ENCODE measurements around the gene SLC6A3.
"Not testable (repeated sequence)": the region's sequence is repeated elsewhere in the genome, so short reads cannot be mapped to it uniquely, and the experiment has no call there.

The SLC6A3 gene

DNA sequence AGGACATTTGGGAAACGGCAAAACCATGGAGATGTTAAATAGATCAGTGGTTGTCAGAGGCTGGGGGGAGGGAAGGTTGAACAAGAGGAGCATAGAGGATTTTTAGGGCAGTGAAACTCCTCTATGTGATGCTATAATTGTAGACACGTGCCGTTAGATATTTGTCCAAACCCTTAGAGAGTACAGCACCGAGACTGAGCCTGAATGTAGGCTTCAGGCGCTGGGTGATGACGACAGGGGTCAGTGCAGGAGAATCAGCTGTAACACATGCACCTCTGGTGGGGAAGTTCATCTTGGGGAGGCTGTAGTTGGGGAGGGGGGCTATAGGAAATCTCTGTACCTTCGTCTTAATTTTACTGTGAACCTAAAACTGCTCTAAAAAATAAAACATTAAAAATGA lies 78.1 kb downstream of the SLC6A3 start:
- no peak for DNase-seq

DNA sequence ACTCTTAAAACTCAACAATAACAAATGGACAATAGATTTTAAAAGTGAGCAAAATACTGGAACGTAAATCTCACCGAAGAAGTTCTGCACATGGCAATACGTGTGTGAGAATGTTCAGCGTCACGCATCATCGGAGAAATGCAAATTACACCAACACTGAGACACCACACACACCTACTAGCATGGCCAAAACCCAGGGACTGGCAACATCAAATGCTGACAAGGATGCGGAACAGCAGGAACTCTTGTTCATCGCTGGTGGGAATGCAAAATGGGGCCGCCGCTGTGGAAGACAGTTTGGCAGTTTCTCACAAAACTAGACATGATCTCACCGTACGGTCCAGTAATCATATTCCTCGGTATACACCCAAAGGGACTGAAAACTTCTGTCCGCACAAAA lies 78.7 kb downstream of the SLC6A3 start:
- DNase-seq = no peak

DNA sequence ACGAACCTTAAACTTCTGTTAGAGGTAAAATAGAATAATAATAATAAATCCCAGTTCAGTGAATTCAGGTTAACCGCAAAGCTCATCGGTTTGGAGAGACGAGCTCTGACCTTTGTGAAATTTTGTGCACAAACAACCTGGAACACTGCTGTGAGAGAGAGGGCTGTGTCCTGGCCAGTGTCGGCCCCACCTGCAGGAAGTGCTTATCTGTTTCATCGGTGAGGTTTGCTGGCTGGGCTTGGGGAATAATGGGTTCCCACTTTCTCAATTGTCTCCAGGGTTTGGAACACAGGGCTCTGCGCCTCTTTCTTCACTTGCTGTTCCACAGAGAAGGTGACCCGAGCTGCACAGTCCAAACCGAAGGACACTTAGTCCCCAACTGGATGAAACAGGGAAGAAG lies 81.0 kb downstream of the SLC6A3 start:
- no peak for DNase-seq

DNA sequence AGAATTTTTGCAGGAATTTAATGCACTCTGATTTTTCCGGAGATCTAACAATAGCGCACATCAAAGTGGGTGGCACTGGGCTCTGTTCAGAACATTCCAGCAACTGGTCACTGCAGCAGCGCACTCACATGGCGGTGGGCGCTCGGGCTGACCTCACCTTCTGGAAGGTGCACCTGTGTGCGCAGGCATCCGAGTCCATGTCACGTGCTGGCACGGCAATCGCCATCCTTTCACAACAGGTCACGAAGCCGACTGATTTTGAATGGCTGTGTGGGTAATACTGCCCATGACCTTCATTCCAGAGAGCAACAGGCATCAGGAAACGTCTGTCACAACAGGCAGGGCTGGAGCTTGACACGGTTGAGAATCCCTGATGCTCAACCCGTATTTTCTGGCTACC lies 81.7 kb downstream of the SLC6A3 start:
- no peak for DNase-seq

DNA sequence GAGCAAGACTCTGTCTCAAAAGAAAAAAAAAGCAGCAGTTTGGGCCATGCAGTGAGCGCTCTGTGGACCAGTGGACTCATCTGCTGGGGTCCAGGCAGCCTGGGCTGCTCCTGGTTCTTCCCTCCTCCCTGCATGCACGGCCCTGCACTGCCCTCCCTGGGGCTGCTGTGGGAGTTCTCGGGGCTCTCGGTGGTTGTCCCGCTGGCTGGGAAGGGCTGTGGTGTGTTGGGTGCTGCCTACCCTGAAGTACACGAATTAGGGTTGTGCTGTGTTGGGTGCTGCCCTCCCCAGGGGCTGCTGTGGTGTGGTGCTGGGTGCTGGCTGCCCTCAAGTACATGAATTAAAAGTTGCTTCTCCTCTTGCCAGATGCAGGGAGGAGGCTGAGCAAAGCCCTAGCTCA lies 82.1 kb downstream of the SLC6A3 start:
- DNase-seq = no peak

DNA sequence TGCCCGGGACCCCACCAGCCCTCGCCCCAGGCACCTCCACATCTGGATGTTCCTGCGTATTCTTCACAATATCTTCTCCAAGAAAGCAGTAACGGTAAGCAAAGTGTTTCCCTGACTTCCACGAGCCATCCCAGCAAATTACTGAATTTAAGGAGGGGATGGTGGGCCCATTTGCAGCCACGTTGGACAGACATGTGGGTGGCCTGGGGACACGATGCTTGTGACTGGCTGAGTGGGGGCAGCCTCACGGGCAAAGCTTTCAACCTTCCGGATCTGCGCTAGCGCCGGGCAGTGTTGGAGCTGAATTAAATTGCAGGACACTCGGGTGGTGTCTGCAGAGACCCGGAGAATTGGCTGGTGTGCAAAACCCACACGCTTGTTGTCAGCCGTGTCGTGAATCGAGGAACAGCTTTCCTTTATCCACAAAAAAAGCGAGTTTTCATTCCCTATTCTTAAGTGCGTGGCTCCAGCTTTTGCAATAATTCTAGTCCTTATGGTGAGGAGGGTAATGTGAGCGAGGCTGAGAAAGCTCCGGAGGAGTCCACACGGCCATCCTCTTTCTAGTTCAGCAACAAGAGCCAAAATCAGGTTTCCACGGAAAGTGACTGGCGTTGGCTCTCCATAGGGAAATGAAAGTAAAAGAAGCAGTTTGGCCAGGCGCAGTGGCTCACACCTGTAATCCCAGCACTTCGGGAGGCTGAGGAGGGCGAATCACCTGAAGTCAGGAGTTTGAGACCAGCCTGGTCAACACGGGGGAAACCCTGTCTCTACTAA lies 82.8 kb downstream of the SLC6A3 start:
- no peak for DNase-seq

DNA sequence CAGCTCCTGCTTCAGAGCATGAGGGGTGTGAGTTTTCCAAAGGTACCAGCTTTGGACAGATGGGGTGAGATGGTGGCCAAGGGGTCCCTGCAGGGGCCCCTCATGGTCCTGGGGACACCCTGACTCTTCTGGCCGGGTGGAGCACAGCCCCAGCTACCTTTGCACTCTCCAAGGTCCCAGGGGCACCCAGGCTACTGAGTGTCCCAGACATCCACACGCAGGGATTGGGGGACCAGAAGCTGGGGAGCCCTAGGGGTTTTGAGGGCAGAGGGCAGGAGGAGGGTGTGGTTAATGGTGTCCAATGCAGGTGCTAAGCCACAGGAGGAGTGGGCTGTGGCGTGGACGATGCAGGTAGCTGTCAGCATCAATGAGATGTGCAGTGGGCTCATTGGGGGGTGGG lies 84.4 kb downstream of the SLC6A3 start:
- no peak for DNase-seq

DNA sequence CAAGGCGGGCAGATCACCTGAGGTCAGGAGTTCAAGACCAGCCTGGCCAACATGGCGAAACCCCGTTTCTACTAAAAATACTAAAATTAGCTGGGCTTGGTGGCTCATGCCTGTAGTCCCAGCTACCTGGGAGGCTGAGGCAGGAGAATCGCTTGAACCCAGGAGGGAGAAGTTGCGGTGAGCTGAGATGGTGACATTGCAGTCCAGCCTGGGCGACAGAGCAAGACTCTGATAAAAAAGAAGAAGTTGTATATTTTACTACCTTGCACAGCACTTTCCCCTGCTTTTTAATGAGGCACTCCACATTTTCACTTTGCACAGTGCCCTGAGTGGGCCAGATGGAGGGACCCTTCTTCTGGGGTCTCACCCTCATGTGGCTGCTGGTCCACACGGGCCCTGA lies 84.9 kb downstream of the SLC6A3 start:
- DNase-seq = not testable (repeated sequence)

DNA sequence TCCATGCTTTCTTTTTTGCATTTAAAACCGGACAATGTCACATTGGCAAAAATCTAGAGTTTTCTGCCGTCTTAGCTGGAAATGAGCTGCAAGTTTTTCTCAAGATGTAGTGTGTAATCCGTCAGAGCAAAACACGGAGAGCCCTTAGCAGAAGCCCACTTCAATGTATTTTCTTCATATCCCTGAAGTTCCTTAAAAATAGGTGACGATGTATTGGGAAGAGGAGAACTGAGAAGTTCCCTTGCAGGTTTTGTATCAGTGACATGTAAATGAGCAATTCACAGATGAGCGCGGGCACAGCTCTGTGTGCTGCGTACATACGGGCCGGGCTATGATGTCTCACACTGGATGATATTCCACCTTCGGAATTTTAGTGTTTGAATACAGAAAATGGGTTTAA lies 85.5 kb downstream of the SLC6A3 start:
- DNase-seq = no peak

DNA sequence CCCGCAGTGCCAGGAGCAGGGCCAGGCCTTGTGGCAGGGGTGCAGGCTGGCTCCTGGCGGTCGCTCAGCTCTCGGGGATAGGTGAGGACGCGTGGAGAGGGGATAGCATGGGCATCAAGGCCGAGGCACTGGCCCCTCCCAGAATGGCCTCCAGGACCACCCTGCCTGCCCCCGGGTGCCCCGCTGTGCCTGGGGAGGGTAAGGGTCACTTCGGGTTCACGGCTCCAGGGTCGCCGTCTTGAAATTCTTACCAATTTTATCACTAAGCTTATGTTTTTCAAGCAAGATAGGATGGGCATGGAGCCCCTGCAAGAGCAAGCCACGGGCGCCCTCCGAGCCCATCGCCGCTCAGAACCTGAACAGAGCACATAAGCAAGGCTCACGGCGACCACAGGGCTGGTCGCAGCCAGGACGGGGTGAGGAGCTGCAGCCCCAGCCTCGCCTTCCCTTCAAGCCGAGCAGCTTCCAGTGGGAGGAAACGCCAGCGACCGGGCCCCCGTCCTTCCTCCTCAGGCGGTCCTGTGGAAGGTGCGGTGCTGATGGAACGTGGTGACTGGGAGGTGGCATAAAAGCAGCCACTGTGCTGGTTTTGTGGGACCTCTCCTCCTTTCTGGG lies 86.1 kb downstream of the SLC6A3 start:
- DNase-seq = no peak

DNA sequence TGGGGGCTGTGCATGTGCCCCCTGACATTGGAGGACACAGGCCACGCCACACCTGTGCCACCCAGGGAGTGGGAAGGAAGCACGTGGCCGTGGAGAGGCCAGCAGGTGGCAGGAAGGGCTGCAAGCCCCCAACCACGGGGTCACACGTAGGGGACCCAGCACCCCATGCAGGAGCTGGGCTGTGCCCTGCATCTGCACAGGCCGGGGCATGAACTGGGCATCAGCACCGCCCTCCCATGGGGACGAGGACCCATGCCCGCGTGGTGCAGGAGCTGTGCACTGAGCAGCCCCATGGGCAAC lies 86.6 kb downstream of the SLC6A3 start:
- no peak for DNase-seq

DNA sequence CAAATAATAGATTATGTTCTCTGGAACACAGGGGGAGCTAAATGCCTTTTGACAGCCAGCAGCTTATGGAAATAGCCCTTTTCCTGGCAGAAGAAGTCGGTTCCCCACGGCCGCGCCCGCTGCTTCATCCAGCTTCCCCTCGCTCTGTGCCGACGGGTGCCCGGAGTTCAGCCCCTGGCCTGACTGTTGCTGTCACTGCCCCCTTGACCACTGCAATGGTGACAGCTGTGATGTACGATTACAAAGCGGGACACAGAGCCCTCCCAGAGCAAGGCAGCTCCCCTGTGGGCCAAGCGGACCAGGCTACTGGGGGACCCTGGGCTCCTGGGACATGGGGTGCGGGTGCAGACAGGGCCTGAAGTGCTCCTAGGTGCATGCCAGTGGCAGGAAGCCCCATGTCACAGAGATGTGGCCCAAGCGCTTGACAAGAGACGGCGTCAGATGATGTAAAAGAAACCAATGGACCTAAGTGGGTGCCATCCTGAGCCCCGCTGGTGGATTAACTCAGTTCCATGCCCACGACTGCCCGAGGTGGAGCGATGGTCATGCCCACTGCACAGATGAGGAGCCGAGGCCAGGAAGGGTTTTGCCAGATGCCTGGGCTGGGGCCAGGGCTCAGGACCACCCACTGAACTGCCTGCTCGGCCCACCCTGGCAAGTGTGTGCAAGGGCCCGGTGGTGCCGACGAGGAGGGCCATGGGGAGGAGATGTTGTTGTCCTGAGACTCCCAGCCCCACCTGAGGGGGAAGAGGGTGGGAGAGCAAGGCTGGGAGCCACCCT lies 87.1 kb downstream of the SLC6A3 start:
- DNase-seq = no peak

DNA sequence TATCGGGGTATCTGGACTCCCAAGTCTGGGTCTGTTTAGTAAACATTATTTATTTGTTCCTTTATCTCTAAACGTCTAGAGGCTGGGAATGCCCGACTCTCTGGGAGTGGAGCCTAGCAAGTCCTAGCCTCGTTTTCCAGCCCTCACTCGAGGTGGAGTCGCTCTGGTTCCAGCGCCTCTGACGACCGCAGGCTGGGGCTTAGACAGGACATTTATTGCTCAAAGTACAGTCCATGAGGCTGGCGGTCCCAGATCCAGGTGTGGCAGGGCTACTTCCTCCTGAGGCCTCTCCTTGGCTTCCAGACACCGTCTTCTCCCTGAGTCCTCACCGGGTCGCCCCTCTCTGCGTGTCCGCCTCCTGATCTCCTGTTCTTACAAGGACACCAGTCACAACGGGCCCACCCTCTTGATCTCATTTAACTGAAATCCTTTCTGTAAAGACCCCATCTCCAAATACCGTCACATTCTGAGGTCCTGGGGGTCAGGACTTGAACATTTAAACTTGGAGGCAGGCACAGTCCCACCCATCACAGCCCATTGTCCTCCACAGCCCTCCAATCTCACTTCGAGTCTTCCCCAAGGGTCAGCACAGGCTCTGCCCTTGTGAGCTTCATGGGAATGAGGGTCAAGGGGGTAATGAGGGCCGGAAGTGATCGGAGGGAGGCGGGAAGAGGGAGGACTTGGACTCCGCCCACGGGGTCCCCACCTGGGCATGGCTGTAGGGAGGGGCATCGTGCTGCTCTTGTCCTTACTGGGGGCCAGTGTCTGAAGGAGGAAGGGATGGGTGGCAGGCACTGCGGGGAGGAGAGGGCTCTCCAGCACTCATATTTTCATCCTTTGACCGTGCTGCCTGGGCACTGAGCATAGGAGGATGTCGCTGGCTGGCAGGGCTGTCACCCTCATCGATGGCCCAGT lies 88.1 kb downstream of the SLC6A3 start:
- no peak for DNase-seq

DNA sequence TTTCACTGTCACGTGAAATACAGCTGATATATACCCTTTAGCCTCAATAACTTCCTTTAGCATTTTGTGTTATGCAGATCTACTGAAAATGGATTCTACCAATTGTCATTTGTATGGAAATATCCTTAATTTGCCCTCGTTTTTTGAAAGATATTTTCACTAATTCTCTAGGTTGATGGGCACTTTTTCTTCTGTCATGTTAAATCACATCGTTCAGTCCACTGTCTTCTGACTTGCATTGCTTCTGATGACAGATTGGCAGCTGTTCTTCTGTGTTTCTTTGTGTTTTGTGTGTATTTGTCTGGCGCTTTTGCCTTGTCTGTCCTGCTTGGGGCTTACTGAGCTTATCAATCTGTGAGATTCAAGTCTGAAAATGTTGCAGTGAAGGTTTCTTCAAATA lies 90.7 kb downstream of the SLC6A3 start:
- DNase-seq = no peak

DNA sequence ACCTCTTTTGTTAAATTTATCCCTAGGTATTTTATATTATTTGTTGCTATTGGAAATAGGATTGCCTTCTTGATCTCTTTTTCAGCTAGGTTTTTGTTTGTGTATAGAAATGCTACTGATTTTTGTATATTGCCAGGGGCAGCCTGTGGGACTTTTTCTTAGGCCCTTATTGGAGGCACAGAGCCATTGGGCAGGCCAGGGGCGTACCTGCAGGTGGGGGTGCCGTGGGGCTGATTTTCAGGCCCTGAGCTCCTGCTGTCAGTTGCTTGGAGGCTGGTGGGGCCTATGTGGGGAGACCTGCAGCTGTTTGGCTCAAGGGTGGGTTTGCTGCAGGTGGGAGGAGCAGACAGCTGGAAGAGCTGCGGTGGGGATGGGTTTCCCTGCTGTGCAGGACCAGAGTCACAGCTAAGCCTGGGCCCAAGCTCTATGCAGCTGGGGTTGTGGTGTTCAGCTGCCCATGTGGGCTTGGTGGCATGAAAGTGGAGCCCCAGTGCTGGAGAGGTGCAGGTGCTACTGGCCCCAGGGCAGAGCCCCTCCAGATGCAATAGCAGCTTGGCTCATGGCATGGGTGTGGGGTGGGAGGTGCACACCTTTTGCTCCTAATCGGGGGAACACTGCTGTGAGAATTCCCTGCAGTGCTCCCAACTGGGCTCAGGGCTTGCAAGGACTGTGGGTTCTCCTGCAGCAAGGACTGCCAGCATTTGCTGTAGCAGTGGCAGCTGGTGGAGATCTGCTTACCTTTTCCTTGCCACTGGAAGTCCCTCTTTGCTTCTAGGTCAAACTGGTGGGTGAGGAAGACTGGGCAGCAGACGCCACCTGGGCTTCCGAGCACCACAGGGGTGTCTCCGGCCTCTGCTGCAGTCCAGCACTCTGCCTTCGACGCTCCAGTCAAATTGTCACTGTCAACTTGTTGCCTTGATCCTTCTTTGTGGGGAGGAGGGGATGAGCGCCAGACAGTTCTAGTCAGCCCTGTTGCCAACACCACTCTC lies 92.7 kb downstream of the SLC6A3 start:
- DNase-seq = no peak

DNA sequence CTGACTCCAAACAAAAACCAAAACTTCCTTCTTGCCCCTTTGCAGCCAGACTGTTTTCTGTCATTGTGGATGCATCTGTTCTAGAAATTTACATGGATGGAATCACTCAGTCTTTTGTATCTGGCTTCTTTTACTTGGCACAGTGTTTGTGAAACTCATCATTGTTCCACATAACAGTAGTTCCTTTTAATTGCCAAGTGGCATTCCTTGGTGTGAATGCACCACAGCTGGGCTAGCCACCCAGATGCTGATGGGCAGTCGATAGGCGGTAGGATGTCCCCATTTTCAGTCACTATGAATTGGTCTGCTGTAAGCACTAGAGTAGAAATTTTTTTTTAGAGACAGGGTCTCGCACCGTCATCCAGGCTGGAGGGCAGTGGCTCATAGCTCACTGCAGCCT lies 94.1 kb downstream of the SLC6A3 start:
- no peak for DNase-seq

DNA sequence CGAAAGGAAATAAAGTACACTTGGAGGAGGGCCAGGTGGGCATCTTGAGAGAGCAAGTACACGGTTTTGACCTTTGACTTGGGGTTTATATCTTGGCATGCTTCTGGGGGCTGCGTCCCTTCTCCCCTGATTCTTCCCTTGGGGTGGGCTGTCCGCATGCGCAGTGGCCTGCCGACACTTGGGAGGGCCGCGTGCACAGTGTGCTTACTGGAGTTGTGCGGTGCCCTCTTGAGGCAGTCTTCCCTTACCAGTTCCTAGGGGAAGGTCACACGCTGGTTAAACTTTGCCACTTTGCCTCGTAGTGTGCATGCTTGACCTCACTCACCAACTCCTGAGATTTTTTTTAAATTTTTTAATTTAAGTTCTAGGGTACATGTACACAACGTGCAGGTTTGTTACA lies 96.0 kb downstream of the SLC6A3 start:
- DNase-seq = no peak

DNA sequence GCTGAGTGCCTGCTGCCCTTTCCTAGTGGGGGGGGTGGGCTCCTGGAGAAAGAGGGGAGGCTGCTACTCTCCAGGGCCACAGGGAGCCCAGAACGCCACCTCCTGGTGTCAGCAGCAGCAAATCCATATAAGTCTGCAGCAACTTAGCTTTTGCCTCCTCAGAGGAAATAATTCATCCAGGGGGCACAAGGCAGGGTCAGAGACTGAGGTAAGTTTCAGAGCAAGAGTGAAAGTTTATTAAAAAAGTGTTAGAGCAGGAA lies 96.3 kb downstream of the SLC6A3 start:
- no peak for DNase-seq

DNA sequence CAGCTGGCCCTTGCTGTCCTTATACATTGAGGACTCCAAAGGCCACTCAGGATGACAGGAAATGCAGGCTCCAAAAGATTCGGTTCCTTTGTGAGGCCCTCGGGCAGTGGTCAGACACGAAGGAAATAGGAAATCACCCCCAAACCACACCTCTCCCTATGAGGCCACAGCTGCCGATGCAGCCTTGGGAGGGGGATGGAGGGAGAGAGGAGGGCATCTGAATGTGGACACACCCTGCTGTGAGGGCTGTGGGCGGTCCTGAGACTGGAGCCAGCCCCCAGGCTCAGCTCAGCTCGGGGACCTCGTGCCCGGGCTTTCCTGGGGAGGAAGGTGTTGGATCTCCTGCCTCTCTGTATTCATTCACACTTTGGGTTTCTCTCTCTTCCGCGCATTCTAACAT lies 97.7 kb downstream of the SLC6A3 start:
- no peak for DNase-seq

DNA sequence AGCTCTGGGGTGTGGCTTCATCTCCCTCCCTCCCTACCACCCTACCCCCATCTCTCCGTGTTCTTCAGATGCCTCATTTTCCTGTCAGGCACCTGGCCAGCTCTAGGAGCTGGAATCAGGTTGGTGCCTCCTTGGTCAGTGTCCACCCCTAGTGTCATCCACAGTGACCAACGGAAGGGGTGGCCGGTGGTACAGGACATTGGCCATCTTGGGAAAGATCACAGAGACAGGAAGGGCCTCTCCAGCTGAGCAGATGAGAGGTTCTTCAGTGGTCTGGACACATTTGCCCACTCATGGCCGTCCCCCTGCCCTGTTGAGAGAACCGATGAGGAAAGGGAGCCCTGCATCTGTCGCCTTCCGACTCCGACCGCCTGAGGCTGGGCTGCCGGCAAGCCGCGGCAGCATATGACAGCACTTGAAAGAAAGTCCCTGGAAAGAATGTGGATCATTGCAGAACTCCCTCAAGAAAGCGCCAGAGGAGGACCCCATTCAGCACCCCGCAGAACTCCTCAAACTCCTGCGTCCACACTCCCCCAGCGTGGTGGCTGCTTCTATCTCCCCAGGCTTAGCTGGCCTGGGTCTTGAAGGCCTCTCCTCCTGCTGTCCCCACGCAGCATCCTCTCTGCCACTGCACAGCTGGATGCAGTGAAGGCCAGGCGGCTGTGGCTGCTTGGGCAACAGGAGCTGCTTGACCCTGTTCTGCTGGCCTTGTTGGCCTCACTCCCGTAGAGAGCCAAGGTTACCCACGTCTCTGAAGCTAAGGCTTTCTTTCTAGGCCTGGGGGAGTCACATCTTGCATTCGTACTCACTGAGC lies 98.4 kb downstream of the SLC6A3 start:
- no peak for DNase-seq

DNA sequence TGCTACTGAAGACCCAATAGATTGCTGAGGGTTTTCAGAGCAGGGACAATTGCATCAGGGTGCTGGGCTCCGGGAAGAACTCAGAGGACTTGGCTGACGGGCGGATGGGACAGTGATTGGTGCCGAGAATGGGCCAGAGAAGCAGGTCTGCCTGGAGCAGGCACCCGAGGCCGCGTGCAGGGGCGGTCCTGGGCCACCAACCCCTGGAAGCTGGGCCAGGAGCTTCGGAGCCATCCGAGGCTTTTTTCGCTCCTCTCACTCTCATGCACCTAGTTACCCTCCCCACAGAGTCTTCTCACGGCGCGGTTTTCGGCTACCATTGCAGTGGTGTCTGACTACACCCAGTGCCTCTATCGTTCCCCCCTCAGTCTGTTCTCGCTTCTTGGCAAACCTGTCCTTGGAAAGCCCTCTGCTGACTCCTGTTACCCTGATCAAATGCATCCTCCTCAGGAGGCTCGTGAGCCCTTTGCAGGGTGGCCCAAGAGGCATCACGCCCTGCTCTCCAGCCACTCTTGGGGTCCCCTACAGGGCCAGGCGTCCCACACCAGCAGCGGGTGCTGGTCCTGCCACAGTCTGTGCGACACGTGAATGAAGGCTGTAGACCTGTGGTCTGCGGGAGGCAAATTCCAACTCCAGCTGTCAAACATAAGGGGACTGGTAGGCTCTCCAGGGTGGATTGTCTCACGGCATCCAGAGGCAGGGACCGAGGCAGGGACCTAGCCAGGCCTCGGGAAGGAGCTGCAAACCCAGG lies 99.2 kb downstream of the SLC6A3 start:
- no peak for DNase-seq

All from eye (tissue), 1 donor.